ENCODE measurements around the gene AP5Z1. TPM values are rescaled to one million over a fixed set of nuclear protein-coding genes. Genes with fewer than 3 reads are reported as not detected.

The AP5Z1 gene
- total RNA-seq, 2 experiments from 2014 or later = 32.8 to 35.0 TPM

- BruUV-seq (replicated peaks) = no TSS peak
- Histone ChIP-seq H3K27ac (ENCODE audit: low read depth, low read length, poor library complexity, severe bottlenecking) (no peak overlapping the region), H3K4me3 (ENCODE audit: low read depth, low read length, poor library complexity, severe bottlenecking) (no peak overlapping the region), H3K9me2 (ENCODE audit: insufficient read depth, low read length) (no peaks in the 10 kb centered on the region), H3K9me3 (ENCODE audit: low read length) (no peaks in the 10 kb centered on the region), H3K79me2 (ENCODE audit: insufficient read depth, low read depth, low read length) (no peaks in the 10 kb centered on the region), H3K36me3 (ENCODE audit: insufficient read depth, low read length) (no peaks in the 10 kb centered on the region), H4K20me1 (ENCODE audit: insufficient read depth, low read length) (no peaks in the 10 kb centered on the region), H3K4me2 (ENCODE audit: low read length) (no peak overlapping the region), H3K4me1 (ENCODE audit: insufficient read depth, low read length, poor library complexity, severe bottlenecking) (no peaks in the 10 kb centered on the region), H2AFZ (ENCODE audit: low read length) (no peak overlapping the region)
- no peak for DNase-seq (ENCODE audit: low spot score)
- ChIA-PET POLR2A (interaction anchor here (0.6 kb wide), 1 partner anchor 283 kb away, joined by 3 read pairs; no protein-coding TSS in a partner anchor), CTCF (ENCODE audit: unreplicated experiment) (no interaction called here)
- intact Hi-C loops (cut with micrococcal nuclease; ENCODE audit: unreplicated experiment) = no loop called here
- TF ChIP-seq CTCF (conservative IDR thresholded peaks at IDR 0.05; ENCODE audit: low read length) = no peak
- TF ChIP-seq EZH2phosphoT487 (IDR thresholded peaks at IDR 0.05; ENCODE audit: borderline replicate concordance, low read depth, low read length) = no peak
These were observed 60.2 kb downstream of the AP5Z1 start for GRCh38 chr7:4835398-4836205.

GRCh38 chr7:4836206-4836661, 60.8 kb downstream of the AP5Z1 start:
- Histone ChIP-seq H3K36me3 (ENCODE audit: insufficient read depth, low read length) (no peaks in the 10 kb centered on the region), H3K9me3 (ENCODE audit: low read length) (no peaks in the 10 kb centered on the region), H4K20me1 (ENCODE audit: insufficient read depth, low read length) (no peaks in the 10 kb centered on the region), H3K4me2 (ENCODE audit: low read length) (no peak overlapping the region), H3K4me1 (ENCODE audit: insufficient read depth, low read length, poor library complexity, severe bottlenecking) (no peaks in the 10 kb centered on the region), H2AFZ (ENCODE audit: low read length) (no peak overlapping the region), H3K4me3 (ENCODE audit: low read depth, low read length, poor library complexity, severe bottlenecking) (no peak overlapping the region), H3K79me2 (ENCODE audit: insufficient read depth, low read depth, low read length) (no peaks in the 10 kb centered on the region), H3K9me2 (ENCODE audit: insufficient read depth, low read length) (no peaks in the 10 kb centered on the region), H3K27ac (ENCODE audit: low read depth, low read length, poor library complexity, severe bottlenecking) (no peak overlapping the region)
- POLR2A ChIA-PET = interaction anchor here (0.6 kb wide), 1 partner anchor 283 kb away, joined by 3 read pairs; no protein-coding TSS in a partner anchor
- CTCF ChIA-PET (ENCODE audit: unreplicated experiment) = no interaction called here
- no TSS peak for BruUV-seq (replicated peaks)
- DNase-seq (ENCODE audit: low spot score) = no peak
- intact Hi-C loops (cut with micrococcal nuclease; ENCODE audit: unreplicated experiment) = no loop called here
- TF ChIP-seq EZH2phosphoT487 (IDR thresholded peaks at IDR 0.05; ENCODE audit: borderline replicate concordance, low read depth, low read length) = no peak
- TF ChIP-seq CTCF (conservative IDR thresholded peaks at IDR 0.05; ENCODE audit: low read length) = no peak
